H54 (cell line): Measurements from ENCODE around the gene EEF1A2.
"Not testable (repeated sequence)": the region's sequence is repeated elsewhere in the genome, so short reads cannot be mapped to it uniquely, and the experiment has no call there.

Experiments
- DNase-seq: peaks from one replicate; pipeline ENCODE4 v3.0.0; 2011; ENCODE audit warnings: low spot score, mixed read lengths; ENCODE audit not compliant: insufficient read length
- FAIRE-seq: peaks from 3 replicates; lab custom pipeline; 2011; peaks lifted over from hg19 to GRCh38; lab: Jason Lieb, UNC
- POLR2A ChIP-seq: IDR thresholded peaks from 2 replicates; pipeline ENCODE4 v1.6.1; 2011; ENCODE audit warnings: low read depth, mild to moderate bottlenecking, low read length

EEF1A2 gene

GRCh38 chr20:63520504-63520933, 21.6 kb upstream of the EEF1A2 start, which contains the start of gene PPDPF:
PPDPF (plus strand) TSS chr20:63520765; CDS start chr20:63521309, 544 bp downstream.
- DNase-seq (peak; percentile 85), FAIRE-seq (no peak)
- peak; percentile 96 for TF ChIP-seq POLR2A

DNA sequence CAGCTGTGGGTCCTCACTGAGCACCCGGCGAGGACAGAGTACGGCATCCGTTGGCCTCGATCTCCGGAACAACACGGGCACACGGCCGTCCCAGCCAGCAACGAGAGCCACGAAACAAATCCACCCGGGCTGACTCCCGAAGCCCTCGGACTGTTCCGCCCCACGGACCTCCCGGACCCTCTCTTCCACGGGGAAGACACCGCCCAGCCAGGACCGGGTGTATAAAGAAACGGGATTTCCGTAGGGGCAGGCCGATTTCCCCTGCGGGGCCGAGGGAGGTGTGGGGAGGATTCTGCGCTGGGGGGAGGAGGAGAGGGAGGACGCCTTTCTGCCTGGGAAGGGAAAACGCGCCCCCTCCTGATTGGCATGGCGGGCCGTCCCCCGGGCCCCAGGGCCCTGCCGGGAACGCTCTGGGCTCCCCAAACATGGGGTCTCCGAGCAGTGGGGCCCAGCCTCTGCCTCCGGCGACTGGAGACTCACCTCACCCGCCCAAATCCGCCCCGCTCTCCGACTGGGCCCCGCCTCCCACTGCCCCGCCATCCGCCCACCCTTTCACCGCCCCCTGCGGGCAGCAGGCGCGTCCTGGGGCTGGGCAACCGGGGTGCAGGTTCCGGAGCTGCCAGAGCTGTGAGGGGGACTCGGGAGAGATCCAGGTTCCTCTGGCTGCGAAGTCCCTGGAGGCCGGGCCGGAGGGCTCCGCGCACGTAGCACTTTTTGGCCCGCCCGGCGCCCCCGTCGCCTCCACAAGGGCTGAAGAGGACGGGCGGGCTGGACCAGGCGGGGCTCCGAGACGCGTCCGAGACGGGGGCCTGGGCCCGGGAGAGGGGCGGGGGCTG, 21.0 kb upstream of the EEF1A2 start:
- FAIRE-seq (no peak), DNase-seq (peak; percentile 75)
- TF ChIP-seq POLR2A: peak; percentile 59

DNA sequence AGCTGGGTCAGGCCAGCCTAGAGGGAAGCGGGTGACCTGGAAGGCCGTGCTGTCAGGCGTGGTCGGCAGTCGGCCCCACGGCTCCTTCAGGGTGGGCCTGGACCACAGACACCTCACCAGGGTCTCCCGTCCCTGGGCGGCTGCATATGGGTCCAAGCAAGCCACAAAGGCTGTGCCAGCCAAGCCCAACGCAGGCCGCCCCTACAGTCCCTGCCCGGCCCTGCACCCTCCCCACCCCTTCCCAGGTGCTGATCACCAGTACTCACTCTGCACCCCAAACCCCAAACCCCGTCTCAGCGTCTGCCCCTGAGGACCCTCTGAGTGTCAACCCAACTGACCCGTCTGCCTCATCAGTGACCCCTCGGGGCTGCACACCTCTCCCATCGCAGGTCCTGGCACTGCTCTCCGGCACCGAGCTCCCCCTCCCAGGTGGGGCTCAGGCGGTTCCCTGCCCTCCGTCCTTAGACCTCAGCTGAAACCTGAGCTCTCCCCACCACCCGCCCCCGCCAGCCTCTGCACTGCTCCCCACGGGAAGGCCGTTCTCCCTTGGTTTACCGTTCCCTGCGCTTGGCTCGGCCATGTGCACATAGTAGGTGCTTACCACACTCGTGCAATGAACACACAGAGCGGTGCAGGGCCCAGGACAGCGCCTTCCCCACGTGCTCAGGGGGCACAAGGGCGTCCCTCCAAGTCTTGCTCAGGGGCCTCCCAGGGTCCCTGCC, 20.2 kb upstream of the EEF1A2 start:
- DNase-seq (no peak), FAIRE-seq (no peak)
- TF ChIP-seq POLR2A: no peak

GRCh38 chr20:63518351-63518861, 19.5 kb upstream of the EEF1A2 start:
- no peak for TF ChIP-seq POLR2A
- DNase-seq: no peak
- FAIRE-seq: no peak

GRCh38 chr20:63517376-63518309, 18.8 kb upstream of the EEF1A2 start:
- no peak for FAIRE-seq
- no peak for DNase-seq

GRCh38 chr20:63514520-63514919, 15.6 kb upstream of the EEF1A2 start:
- not testable (repeated sequence) for FAIRE-seq, DNase-seq

More at GRCh38 chr20:63517376-63518309, 18.8 kb upstream of the EEF1A2 start:
- no peak for TF ChIP-seq POLR2A

GRCh38 chr20:63513207-63513606, 14.3 kb upstream of the EEF1A2 start:
- no peak for TF ChIP-seq POLR2A
- DNase-seq (no peak), FAIRE-seq (no peak)

DNA sequence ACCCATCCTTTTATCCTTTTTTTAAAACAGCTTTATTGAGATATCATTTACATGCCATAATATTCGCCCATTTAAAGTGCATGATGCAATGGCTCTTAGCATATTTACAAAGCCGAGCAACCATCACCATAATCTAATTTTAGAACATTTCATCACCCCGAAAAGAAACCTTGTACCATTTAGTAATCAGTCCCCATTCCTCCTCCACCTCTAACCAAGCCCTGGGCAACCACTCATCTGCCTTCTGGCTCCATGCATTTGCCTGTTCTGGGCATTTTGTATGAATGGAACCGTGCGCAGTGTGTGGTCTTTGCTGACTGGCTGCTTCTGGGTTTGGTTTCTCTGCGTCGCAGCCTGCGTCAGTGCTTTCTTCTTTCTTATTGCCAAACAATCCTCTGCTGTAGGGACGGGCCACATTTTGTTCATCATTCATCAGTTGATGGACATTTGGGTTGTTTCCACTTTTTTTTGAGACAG, 10.2 kb upstream of the EEF1A2 start:
- no peak for FAIRE-seq

GRCh38 chr20:63508072-63508768, 9.3 kb upstream of the EEF1A2 start:
- no peak for FAIRE-seq

More for the DNA sequence above, 10.2 kb upstream of the EEF1A2 start:
- DNase-seq: no peak
- TF ChIP-seq POLR2A: no peak

GRCh38 chr20:63507083-63507743, 8.3 kb upstream of the EEF1A2 start:
- no peak for TF ChIP-seq POLR2A
- FAIRE-seq (no peak), DNase-seq (no peak)

More at GRCh38 chr20:63508072-63508768, 9.3 kb upstream of the EEF1A2 start:
- TF ChIP-seq POLR2A: no peak
- no peak for DNase-seq

DNA sequence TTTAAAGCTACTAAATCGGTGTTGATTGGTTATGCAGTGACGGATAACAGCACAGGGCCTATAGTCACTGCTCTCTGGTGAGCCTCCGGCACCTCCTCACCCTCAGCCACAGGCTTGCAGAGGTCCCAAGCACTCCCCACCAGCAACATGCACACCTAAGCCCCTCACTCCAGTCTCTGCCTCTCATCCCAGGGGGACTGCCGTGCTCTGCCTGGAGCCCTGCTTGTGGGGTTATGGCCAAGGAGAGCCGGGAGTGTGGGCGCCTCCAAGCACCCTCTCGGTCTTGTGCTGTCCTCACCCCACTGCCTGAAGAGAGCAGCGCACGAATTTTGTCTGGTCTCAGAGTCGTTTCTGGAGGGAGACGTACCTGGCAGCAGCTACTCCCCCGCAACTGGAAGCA, 6.8 kb upstream of the EEF1A2 start:
- FAIRE-seq (no peak), DNase-seq (no peak)
- TF ChIP-seq POLR2A: no peak

GRCh38 chr20:63505281-63505680, 6.4 kb upstream of the EEF1A2 start:
- no peak for DNase-seq
- no peak for TF ChIP-seq POLR2A
- no peak for FAIRE-seq

DNA sequence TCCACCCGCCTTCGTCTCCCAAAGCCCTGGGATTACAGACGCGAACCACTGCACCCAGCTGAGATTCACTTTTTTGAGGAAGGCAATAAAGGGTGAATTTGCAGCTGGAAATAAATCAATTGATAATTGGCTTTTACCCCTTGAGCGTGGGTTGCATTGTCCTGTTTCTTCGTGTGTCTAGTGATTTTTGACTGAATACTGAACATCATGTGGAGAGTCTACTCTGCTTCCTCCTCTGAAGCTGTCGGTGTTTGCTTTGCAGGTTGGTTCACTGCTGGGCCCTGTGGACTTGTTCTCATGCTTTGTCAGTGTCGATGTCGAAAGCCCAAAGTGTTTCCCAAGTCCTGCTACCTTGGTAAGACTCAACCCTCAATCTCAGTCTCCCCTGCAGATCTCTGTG, 5.8 kb upstream of the EEF1A2 start:
- no peak for FAIRE-seq
- no peak for TF ChIP-seq POLR2A
- DNase-seq: no peak
